Measurements from ENCODE around the gene MAP3K20. TPM values are rescaled to one million over a fixed set of nuclear protein-coding genes. Genes with fewer than 3 reads are reported as not detected.

MAP3K20 gene
- total and polyA plus RNA-seq, 7 donors, result 41.8 to 533 (median 366) TPM

GRCh38 chr2:173150963-173151362, 75.3 kb downstream of the MAP3K20 start:
- Histone ChIP-seq H3K4me1 (peaks cover 69% of the 10 kb centered on the region), H3K36me3 (ENCODE audit: insufficient read depth in 1 of 2, low read depth in 1 of 2) (peaks cover 0 to 6% of the 10 kb centered on the region in 2 donors), H3K27ac (peak overlapping the region; percentile 87), H3K9me3 (no peaks in the 10 kb centered on the region), H3K4me3 (no peak overlapping the region), H3K27me3 (ENCODE audit: insufficient read depth in 3 of 3, low read length in 2 of 3) (no peaks in the 10 kb centered on the region)
- intact Hi-C loops (cut with DNase I), result loop anchor here (5.0 to 10.0 kb wide), 2 partner anchors 46 to 59 kb away; no protein-coding TSS in a partner anchor
- peak in 1 of 4 donors; percentile 32 for ATAC-seq
- no peak for TF ChIP-seq CTCF (IDR thresholded peaks at IDR 0.05)
- DNase-seq, result no peak

- intact Hi-C loops (cut with DNase I), result loop anchor here (5.0 to 10.0 kb wide), 2 partner anchors 47 to 60 kb away; no protein-coding TSS in a partner anchor
- no peak overlapping the region for H3K4me3 ChIP-seq
- peaks cover 68% of the 10 kb centered on the region for H3K4me1 ChIP-seq
- WGBS, 3 donors, result 51 to 72% (median 54%) methylated on average over 3 of the region's 3 CpGs
- peaks cover 0 to 6% of the 10 kb centered on the region in 2 donors for H3K36me3 ChIP-seq (ENCODE audit: insufficient read depth in 1 of 2, low read depth in 1 of 2)
- H3K27me3 ChIP-seq (ENCODE audit: insufficient read depth in 3 of 3, low read length in 2 of 3), result no peaks in the 10 kb centered on the region
- H3K27ac ChIP-seq, result peak overlapping the region; percentile 87
- no peaks in the 10 kb centered on the region for H3K9me3 ChIP-seq
- peak in 1 of 4 donors; percentile 27 for ATAC-seq
- no peak for TF ChIP-seq CTCF (IDR thresholded peaks at IDR 0.05)
- DNase-seq, result no peak
Measured at GRCh38 chr2:173151671-173152401, 76.2 kb downstream of the MAP3K20 start.

GRCh38 chr2:173153301-173153885, 77.7 kb downstream of the MAP3K20 start:
- intact Hi-C loops (cut with DNase I), result loop anchor here (5.0 to 10.0 kb wide), 2 partner anchors 49 to 61 kb away; no protein-coding TSS in a partner anchor
- Histone ChIP-seq H3K9me3 (no peaks in the 10 kb centered on the region), H3K4me3 (no peak overlapping the region), H3K27me3 (ENCODE audit: insufficient read depth in 3 of 3, low read length in 2 of 3) (no peaks in the 10 kb centered on the region), H3K36me3 (ENCODE audit: insufficient read depth in 1 of 2, low read depth in 1 of 2) (peaks cover 0 to 6% of the 10 kb centered on the region in 2 donors), H3K27ac (peak overlapping the region; percentile 87), H3K4me1 (peaks cover 70% of the 10 kb centered on the region)
- DNase-seq (no peak), ATAC-seq (no peak)
- TF ChIP-seq CTCF (IDR thresholded peaks at IDR 0.05), result no peak
- 95 to 100% (median 96%) methylated on average over 1 of the region's 1 CpG for WGBS, 3 donors

- Histone ChIP-seq H3K27ac (peak overlapping the region; percentile 83), H3K4me1 (peaks cover 67% of the 10 kb centered on the region), H3K4me3 (no peak overlapping the region), H3K36me3 (ENCODE audit: insufficient read depth in 1 of 2, low read depth in 1 of 2) (peaks cover 0 to 6% of the 10 kb centered on the region in 2 donors), H3K9me3 (no peaks in the 10 kb centered on the region), H3K27me3 (ENCODE audit: insufficient read depth in 3 of 3, low read length in 2 of 3) (no peaks in the 10 kb centered on the region)
- ATAC-seq, result no peak
- WGBS, 3 donors, result 72 to 87% (median 82%) methylated on average over 3 of the region's 3 CpGs
- no peak for TF ChIP-seq CTCF (IDR thresholded peaks at IDR 0.05)
- no peak for DNase-seq
- intact Hi-C loops (cut with DNase I), result loop anchor here in 1 of 2 donors (10.0 kb wide), 1 partner anchor 53 kb away; no protein-coding TSS in a partner anchor
Measured at GRCh38 chr2:173157676-173158293, 82.1 kb downstream of the MAP3K20 start.
